HEK293T (cell line): Measurements from ENCODE around the gene CD36.

Experiments
- ARNT ChIP-seq: fragments of 450-650 bp; IDR thresholded peaks from 2 replicates; pipeline ENCODE4 v1.6.1; 2017; ENCODE audit warnings: mild to moderate bottlenecking
- BHLHE40 ChIP-seq: fragments of 450-650 bp; IDR thresholded peaks from 2 replicates; pipeline ENCODE4 v1.6.1; 2016; ENCODE audit warnings: mild to moderate bottlenecking, moderate library complexity, borderline replicate concordance
- CTBP1 ChIP-seq: fragments of 450-650 bp; IDR thresholded peaks from 2 replicates; pipeline ENCODE4 v1.6.1; 2016; ENCODE audit warnings: borderline replicate concordance
- FOXA1 ChIP-seq: fragments of 450-650 bp; IDR thresholded peaks from 2 replicates; pipeline ENCODE4 v1.6.1; 2016; ENCODE audit warnings: mild to moderate bottlenecking
- FOXK2 ChIP-seq: fragments of 450-650 bp; IDR thresholded peaks from 2 replicates; pipeline ENCODE4 v1.6.1; 2016; ENCODE audit warnings: mild to moderate bottlenecking
- FOXM1 ChIP-seq: fragments of 450-650 bp; IDR thresholded peaks from 2 replicates; pipeline ENCODE4 v1.6.1; 2017; ENCODE audit warnings: mild to moderate bottlenecking, borderline replicate concordance
- NFRKB ChIP-seq: fragments of 450-650 bp; IDR thresholded peaks from 2 replicates; pipeline ENCODE4 v1.6.1; 2016; ENCODE audit warnings: mild to moderate bottlenecking, moderate library complexity
- SP1 ChIP-seq: fragments of 450-650 bp; IDR thresholded peaks from 2 replicates; pipeline ENCODE4 v1.6.1; 2017
- SUZ12 ChIP-seq: fragments of 450-650 bp; IDR thresholded peaks from 2 replicates; pipeline ENCODE4 v1.6.1; 2016; ENCODE audit warnings: mild to moderate bottlenecking

- TF ChIP-seq BHLHE40 = no peak
- TF ChIP-seq FOXM1 = no peak
- no peak for TF ChIP-seq FOXK2
- no peak for TF ChIP-seq FOXA1
- no peak for TF ChIP-seq SUZ12
- TF ChIP-seq SP1 = no peak
- TF ChIP-seq CTBP1 = no peak
- no peak for TF ChIP-seq NFRKB
- TF ChIP-seq ARNT = no peak
Observed at GRCh38 chr7:80618096-80618495, 20.3 kb upstream of the CD36 start.
